H1 (cell line): Measurements from ENCODE around the gene CHSY1. TPM values are rescaled to one million over a fixed set of nuclear protein-coding genes. Genes with fewer than 3 reads are reported as not detected.

Experiments used
- HDAC2 ChIP-seq, 2 experiments: fragments of 300-600 bp in 1 of 2; sonication (generic) in 1 of 2; IDR thresholded peaks; 2 replicates each; pipeline ENCODE4 v1.6.1; 2011 to 2012; ENCODE audit warnings: low read depth in 2 of 2, low read length in 2 of 2, mild to moderate bottlenecking in 2 of 2, moderate library complexity in 2 of 2, borderline replicate concordance in 1 of 2, inconsistent platforms in 1 of 2
- JUN ChIP-seq: IDR thresholded peaks from 2 replicates; pipeline ENCODE4 v1.6.1; 2011; ENCODE audit warnings: low read depth, mild to moderate bottlenecking, improper control_type of control experiment, low read length
- POLR2A ChIP-seq, 2 experiments: IDR thresholded peaks; 1 replicate in 1 of 2; 2 replicates in 1 of 2; pipeline ENCODE4 v1.6.1; 2011; ENCODE audit warnings: low read depth in 2 of 2, low read length in 2 of 2, mild to moderate bottlenecking in 2 of 2; ENCODE audit errors: control extremely low read depth in 1 of 2
- RAD21 ChIP-seq, 2 experiments: IDR thresholded peaks in 1 of 2; conservative IDR thresholded peaks in 1 of 2; 2 replicates each; pipeline ENCODE4 v1.6.1; 2011; ENCODE audit warnings: low read depth in 2 of 2, low read length in 2 of 2, improper control_type of control experiment in 1 of 2, inconsistent platforms in 1 of 2, mild to moderate bottlenecking in 1 of 2, moderate library complexity in 1 of 2
- polyA plus RNA-seq, 7 experiments: library from polyadenylated mRNA; depleted of rRNA in 3 of 7; stranded (reverse) in 5 of 7; unstranded in 2 of 7; fragments of >200 nt in 5 of 7; fragments of 200-250 nt in 2 of 7; gene quantifications; 1 replicate in 5 of 7; 2 replicates in 1 of 7; 4 replicates in 1 of 7; pipeline versions ENCODE4 v1.2.1 to v1.2.3, GENCODE V29; 2011 to 2013; ENCODE audit warnings: missing spikeins in 2 of 7, mixed read lengths in 2 of 7
- total RNA-seq: library from RNA; stranded (reverse); fragmentation: NEBNext Ultra II Directional; extraction: Animal tissue kit (Norgen Biotek cat#: 25700); gene quantifications from 2 replicates; pipeline ENCODE4 v1.2.1, GENCODE V29; 2021
- TF ChIP-seq, protein P1 (sequence below): fragments of 300-600 bp; sonication (generic); IDR thresholded peaks from 2 replicates; pipeline ENCODE4 v1.7.1; 2012; ENCODE audit warnings: low read length, moderate library complexity, mild to moderate bottlenecking, inconsistent platforms; ENCODE audit not compliant: insufficient replicate concordance

Gene CHSY1
- total and polyA plus RNA-seq, 2 of the 8 experiments (the other 6 are each of a cell fraction or from before 2014, with no cell fraction given), result 24.9 to 60.7 TPM

DNA sequence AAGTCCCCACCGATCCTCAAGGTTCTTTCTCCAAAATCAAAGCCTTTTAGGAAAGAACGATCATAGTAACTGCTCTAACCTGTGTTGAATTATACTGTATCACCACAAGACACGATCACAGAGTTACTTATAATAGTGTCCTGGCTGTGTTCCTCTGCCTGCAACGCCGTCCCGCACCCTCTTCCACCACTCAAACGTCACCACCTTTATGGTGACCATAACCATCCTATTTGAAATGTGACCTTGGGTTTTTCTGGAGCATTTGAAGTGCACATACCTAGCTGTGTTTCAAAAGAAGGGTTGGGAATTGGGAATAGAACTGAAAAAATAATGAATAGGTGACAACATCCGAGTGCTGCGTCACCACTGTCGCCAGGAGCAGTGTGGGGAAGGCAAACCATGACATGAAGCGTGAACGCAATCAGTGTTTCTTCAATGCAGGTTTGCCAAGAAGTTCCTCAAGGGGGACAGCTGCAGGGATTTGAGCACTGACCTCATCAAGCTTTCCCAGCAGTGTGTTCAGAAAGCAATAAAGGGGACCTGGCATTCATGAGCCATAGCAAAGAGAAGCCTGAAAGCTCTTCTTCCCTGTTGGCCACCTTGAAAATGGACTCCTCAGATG, 26.2 kb upstream of the CHSY1 start (continued):
- no peak for TF ChIP-seq RAD21 (IDR thresholded peaks at IDR 0.05 in 1 of 2, conservative IDR thresholded peaks at IDR 0.05 in 1 of 2; ENCODE audit: low read depth in 2 of 2, low read length in 2 of 2)
- no peak for TF ChIP-seq HDAC2 (IDR thresholded peaks at IDR 0.05; ENCODE audit: borderline replicate concordance in 1 of 2, low read depth in 2 of 2, low read length in 2 of 2)
- TF ChIP-seq POLR2A (IDR thresholded peaks at IDR 0.05; ENCODE audit: control extremely low read depth in 1 of 2, low read depth in 2 of 2, low read length in 2 of 2), result no peak
- TF ChIP-seq JUN, result no peak
- TF ChIP-seq, protein P1, sequence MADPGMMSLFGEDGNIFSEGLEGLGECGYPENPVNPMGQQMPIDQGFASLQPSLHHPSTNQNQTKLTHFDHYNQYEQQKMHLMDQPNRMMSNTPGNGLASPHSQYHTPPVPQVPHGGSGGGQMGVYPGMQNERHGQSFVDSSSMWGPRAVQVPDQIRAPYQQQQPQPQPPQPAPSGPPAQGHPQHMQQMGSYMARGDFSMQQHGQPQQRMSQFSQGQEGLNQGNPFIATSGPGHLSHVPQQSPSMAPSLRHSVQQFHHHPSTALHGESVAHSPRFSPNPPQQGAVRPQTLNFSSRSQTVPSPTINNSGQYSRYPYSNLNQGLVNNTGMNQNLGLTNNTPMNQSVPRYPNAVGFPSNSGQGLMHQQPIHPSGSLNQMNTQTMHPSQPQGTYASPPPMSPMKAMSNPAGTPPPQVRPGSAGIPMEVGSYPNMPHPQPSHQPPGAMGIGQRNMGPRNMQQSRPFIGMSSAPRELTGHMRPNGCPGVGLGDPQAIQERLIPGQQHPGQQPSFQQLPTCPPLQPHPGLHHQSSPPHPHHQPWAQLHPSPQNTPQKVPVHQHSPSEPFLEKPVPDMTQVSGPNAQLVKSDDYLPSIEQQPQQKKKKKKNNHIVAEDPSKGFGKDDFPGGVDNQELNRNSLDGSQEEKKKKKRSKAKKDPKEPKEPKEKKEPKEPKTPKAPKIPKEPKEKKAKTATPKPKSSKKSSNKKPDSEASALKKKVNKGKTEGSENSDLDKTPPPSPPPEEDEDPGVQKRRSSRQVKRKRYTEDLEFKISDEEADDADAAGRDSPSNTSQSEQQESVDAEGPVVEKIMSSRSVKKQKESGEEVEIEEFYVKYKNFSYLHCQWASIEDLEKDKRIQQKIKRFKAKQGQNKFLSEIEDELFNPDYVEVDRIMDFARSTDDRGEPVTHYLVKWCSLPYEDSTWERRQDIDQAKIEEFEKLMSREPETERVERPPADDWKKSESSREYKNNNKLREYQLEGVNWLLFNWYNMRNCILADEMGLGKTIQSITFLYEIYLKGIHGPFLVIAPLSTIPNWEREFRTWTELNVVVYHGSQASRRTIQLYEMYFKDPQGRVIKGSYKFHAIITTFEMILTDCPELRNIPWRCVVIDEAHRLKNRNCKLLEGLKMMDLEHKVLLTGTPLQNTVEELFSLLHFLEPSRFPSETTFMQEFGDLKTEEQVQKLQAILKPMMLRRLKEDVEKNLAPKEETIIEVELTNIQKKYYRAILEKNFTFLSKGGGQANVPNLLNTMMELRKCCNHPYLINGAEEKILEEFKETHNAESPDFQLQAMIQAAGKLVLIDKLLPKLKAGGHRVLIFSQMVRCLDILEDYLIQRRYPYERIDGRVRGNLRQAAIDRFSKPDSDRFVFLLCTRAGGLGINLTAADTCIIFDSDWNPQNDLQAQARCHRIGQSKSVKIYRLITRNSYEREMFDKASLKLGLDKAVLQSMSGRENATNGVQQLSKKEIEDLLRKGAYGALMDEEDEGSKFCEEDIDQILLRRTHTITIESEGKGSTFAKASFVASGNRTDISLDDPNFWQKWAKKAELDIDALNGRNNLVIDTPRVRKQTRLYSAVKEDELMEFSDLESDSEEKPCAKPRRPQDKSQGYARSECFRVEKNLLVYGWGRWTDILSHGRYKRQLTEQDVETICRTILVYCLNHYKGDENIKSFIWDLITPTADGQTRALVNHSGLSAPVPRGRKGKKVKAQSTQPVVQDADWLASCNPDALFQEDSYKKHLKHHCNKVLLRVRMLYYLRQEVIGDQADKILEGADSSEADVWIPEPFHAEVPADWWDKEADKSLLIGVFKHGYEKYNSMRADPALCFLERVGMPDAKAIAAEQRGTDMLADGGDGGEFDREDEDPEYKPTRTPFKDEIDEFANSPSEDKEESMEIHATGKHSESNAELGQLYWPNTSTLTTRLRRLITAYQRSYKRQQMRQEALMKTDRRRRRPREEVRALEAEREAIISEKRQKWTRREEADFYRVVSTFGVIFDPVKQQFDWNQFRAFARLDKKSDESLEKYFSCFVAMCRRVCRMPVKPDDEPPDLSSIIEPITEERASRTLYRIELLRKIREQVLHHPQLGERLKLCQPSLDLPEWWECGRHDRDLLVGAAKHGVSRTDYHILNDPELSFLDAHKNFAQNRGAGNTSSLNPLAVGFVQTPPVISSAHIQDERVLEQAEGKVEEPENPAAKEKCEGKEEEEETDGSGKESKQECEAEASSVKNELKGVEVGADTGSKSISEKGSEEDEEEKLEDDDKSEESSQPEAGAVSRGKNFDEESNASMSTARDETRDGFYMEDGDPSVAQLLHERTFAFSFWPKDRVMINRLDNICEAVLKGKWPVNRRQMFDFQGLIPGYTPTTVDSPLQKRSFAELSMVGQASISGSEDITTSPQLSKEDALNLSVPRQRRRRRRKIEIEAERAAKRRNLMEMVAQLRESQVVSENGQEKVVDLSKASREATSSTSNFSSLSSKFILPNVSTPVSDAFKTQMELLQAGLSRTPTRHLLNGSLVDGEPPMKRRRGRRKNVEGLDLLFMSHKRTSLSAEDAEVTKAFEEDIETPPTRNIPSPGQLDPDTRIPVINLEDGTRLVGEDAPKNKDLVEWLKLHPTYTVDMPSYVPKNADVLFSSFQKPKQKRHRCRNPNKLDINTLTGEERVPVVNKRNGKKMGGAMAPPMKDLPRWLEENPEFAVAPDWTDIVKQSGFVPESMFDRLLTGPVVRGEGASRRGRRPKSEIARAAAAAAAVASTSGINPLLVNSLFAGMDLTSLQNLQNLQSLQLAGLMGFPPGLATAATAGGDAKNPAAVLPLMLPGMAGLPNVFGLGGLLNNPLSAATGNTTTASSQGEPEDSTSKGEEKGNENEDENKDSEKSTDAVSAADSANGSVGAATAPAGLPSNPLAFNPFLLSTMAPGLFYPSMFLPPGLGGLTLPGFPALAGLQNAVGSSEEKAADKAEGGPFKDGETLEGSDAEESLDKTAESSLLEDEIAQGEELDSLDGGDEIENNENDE, result no peak
